ENCODE results near the gene ENPP4.
"Not testable (repeated sequence)": the region's sequence is repeated elsewhere in the genome, so short reads cannot be mapped to it uniquely, and the experiment has no call there.

Gene ENPP4

GRCh38 chr6:46129291-46129628 is 529 bp upstream of the ENPP4 start:
- no peak for DNase-seq

- DNase-seq: peak; percentile 4
Measured at GRCh38 chr6:46130666-46131065, 877 bp downstream of the ENPP4 start.

- not testable (repeated sequence) for DNase-seq
Measured at GRCh38 chr6:46131291-46131690, 1.5 kb downstream of the ENPP4 start.

- DNase-seq: no peak
Measured at GRCh38 chr6:46134216-46134615, 4.4 kb downstream of the ENPP4 start.

GRCh38 chr6:46135176-46135575 is 5.4 kb downstream of the ENPP4 start:
- DNase-seq: no peak

- no peak for DNase-seq
Measured at GRCh38 chr6:46136831-46137230, 7.0 kb downstream of the ENPP4 start.

- DNase-seq: no peak
Measured at GRCh38 chr6:46137387-46137786, 7.6 kb downstream of the ENPP4 start.

GRCh38 chr6:46138281-46138680 is 8.5 kb downstream of the ENPP4 start:
- no peak for DNase-seq

GRCh38 chr6:46144270-46144669 is 14.5 kb downstream of the ENPP4 start:
- no peak for DNase-seq

GRCh38 chr6:46149066-46149465 is 19.3 kb downstream of the ENPP4 start:
- not testable (repeated sequence) for DNase-seq

- no peak for DNase-seq
Measured at GRCh38 chr6:46156701-46157100, 26.9 kb downstream of the ENPP4 start.

- DNase-seq: no peak
Measured at GRCh38 chr6:46159229-46159628, 29.4 kb downstream of the ENPP4 start.

GRCh38 chr6:46160102-46160501 is 30.3 kb downstream of the ENPP4 start:
- DNase-seq: no peak

- DNase-seq: peak; percentile 81
Measured at GRCh38 chr6:46170357-46171289, 40.8 kb downstream of the ENPP4 start, which contains the start of gene ENPP5. ENPP5 (minus strand) TSS chr6:46170980; CDS start chr6:46168262, 2,718 bp downstream.

- DNase-seq: no peak
Measured at GRCh38 chr6:46172176-46172575, 42.4 kb downstream of the ENPP4 start.

- DNase-seq: no peak
Measured at GRCh38 chr6:46174904-46175303, 45.1 kb downstream of the ENPP4 start.

- DNase-seq: no peak
Measured at GRCh38 chr6:46175446-46175845, 45.7 kb downstream of the ENPP4 start.

- DNase-seq: no peak
Measured at GRCh38 chr6:46175976-46176375, 46.2 kb downstream of the ENPP4 start.

- DNase-seq: no peak
Measured at GRCh38 chr6:46184114-46184513, 54.3 kb downstream of the ENPP4 start.

GRCh38 chr6:46186583-46186982 is 56.8 kb downstream of the ENPP4 start:
- no peak for DNase-seq

GRCh38 chr6:46189726-46190125 is 59.9 kb downstream of the ENPP4 start:
- DNase-seq: no peak

- no peak for DNase-seq
Measured at GRCh38 chr6:46190889-46191288, 61.1 kb downstream of the ENPP4 start.

- no peak for DNase-seq
Measured at GRCh38 chr6:46191961-46192360, 62.2 kb downstream of the ENPP4 start.
